Measurements from ENCODE around the gene SLC45A3. TPM values are rescaled to one million over a fixed set of nuclear protein-coding genes. Genes with fewer than 3 reads are reported as not detected.

The SLC45A3 gene
- total RNA-seq, 1 experiment from 2014 or later: 12.3 TPM

DNA sequence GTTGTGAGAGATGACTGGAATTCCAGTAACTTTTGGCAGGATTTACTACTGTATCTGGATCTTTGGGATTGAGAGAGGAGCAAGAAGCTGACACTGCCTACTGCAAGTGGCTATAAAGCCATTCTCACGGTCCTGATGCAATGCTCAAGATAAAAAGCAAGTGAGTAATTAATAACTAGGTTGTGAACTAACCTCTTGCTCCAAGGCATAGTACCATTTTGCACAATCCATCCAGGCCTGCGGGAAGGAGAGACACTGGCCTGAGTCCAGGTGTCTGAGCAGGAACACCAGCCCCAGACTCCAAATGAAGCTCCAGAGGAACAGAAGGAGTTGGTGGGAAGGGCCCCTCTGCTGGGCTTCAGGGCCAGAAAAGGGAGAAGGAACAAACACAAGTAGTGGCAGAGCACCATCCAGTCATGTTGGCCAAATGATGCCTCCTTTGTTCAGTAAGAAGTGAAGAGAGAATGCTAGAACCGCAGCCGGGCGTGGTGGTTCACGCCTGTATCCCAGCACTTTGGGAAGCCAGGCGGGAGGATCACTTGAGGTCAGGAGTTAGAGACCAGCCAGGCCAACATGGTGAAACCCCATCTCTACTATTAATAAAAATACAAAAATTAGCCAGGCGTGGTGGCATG, 9.9 kb upstream of the SLC45A3 start:
- TF ChIP-seq, protein P1, sequence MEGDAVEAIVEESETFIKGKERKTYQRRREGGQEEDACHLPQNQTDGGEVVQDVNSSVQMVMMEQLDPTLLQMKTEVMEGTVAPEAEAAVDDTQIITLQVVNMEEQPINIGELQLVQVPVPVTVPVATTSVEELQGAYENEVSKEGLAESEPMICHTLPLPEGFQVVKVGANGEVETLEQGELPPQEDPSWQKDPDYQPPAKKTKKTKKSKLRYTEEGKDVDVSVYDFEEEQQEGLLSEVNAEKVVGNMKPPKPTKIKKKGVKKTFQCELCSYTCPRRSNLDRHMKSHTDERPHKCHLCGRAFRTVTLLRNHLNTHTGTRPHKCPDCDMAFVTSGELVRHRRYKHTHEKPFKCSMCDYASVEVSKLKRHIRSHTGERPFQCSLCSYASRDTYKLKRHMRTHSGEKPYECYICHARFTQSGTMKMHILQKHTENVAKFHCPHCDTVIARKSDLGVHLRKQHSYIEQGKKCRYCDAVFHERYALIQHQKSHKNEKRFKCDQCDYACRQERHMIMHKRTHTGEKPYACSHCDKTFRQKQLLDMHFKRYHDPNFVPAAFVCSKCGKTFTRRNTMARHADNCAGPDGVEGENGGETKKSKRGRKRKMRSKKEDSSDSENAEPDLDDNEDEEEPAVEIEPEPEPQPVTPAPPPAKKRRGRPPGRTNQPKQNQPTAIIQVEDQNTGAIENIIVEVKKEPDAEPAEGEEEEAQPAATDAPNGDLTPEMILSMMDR (IDR thresholded peaks at IDR 0.05 in 2 of 3, conservative IDR thresholded peaks at IDR 0.05 in 1 of 3; ENCODE audit: borderline replicate concordance in 1 of 3, insufficient read depth in 1 of 3, low read depth in 2 of 3, low read length in 2 of 3): no peak
- TF ChIP-seq YY1 (IDR thresholded peaks at IDR 0.05; ENCODE audit: extremely low read depth, insufficient replicate concordance, low read depth, low read length) (no peak), ZNF274 (IDR thresholded peaks at IDR 0.05; ENCODE audit: low read depth, low read length) (no peak), TCF7L2 (IDR thresholded peaks at IDR 0.05; ENCODE audit: borderline replicate concordance, extremely low read depth, insufficient read depth, insufficient read length) (no peak), ZFX (IDR thresholded peaks at IDR 0.05) (no peak), EZH2phosphoT487 (IDR thresholded peaks at IDR 0.05; ENCODE audit: borderline replicate concordance) (no peak), EGR1 (IDR thresholded peaks at IDR 0.05; ENCODE audit: low read depth) (no peak), JUND (IDR thresholded peaks at IDR 0.05) (no peak), EZH2 (IDR thresholded peaks at IDR 0.05) (no peak), ELF1 (IDR thresholded peaks at IDR 0.05; ENCODE audit: borderline replicate concordance, low read depth) (no peak), POLR2AphosphoS5 (IDR thresholded peaks at IDR 0.05; ENCODE audit: low read depth, low read length) (no peak)
- TF ChIP-seq, protein P2, sequence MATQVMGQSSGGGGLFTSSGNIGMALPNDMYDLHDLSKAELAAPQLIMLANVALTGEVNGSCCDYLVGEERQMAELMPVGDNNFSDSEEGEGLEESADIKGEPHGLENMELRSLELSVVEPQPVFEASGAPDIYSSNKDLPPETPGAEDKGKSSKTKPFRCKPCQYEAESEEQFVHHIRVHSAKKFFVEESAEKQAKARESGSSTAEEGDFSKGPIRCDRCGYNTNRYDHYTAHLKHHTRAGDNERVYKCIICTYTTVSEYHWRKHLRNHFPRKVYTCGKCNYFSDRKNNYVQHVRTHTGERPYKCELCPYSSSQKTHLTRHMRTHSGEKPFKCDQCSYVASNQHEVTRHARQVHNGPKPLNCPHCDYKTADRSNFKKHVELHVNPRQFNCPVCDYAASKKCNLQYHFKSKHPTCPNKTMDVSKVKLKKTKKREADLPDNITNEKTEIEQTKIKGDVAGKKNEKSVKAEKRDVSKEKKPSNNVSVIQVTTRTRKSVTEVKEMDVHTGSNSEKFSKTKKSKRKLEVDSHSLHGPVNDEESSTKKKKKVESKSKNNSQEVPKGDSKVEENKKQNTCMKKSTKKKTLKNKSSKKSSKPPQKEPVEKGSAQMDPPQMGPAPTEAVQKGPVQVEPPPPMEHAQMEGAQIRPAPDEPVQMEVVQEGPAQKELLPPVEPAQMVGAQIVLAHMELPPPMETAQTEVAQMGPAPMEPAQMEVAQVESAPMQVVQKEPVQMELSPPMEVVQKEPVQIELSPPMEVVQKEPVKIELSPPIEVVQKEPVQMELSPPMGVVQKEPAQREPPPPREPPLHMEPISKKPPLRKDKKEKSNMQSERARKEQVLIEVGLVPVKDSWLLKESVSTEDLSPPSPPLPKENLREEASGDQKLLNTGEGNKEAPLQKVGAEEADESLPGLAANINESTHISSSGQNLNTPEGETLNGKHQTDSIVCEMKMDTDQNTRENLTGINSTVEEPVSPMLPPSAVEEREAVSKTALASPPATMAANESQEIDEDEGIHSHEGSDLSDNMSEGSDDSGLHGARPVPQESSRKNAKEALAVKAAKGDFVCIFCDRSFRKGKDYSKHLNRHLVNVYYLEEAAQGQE (IDR thresholded peaks at IDR 0.05; ENCODE audit: low read depth): no peak
- Histone ChIP-seq H3K79me2 (ENCODE audit: insufficient read depth, low read length) (no peaks in the 10 kb centered on the region), H3K4me2 (ENCODE audit: low read length) (no peak overlapping the region), H3K4me3 (replicated peaks in 1 of 2; ENCODE audit: low read depth in 1 of 2, low read length in 2 of 2) (no peak overlapping the region), H3K27ac (ENCODE audit: low read depth, low read length) (no peak overlapping the region), H3K27me3 (ENCODE audit: insufficient read depth, low read length) (no peaks in the 10 kb centered on the region), H3K9me3 (ENCODE audit: control insufficient read depth in 1 of 2, insufficient read depth in 1 of 2, low read depth in 1 of 2, low read length in 2 of 2) (no peaks in the 10 kb centered on the region), H4K20me1 (ENCODE audit: insufficient read depth) (no peaks in the 10 kb centered on the region), H3K9me2 (ENCODE audit: insufficient read depth) (no peaks in the 10 kb centered on the region), H3K9ac (ENCODE audit: low read length) (no peak overlapping the region), H3K4me1 (ENCODE audit: control insufficient read depth in 1 of 2, insufficient read depth in 2 of 2, low read length in 2 of 2) (no peaks in the 10 kb centered on the region), H3K36me3 (ENCODE audit: control insufficient read depth in 1 of 2, insufficient read depth in 2 of 2, low read length in 2 of 2) (no peaks in the 10 kb centered on the region), H2AFZ (ENCODE audit: low read depth, low read length, poor library complexity, severe bottlenecking) (no peak overlapping the region)
- BruUV-seq (replicated peaks): no TSS peak
- ChIA-PET CTCF (no interaction called here), POLR2A (no interaction called here), RAD21 (ENCODE audit: low non-redundant PET in 1 of 2, low total read pairs in 2 of 2, uncharacterized antibody in 2 of 2, unreplicated experiment in 2 of 2) (no interaction called here)
- ATAC-seq: no peak
- DNase-seq (ENCODE audit: low read depth, low spot score): no peak
- intact Hi-C loops (cut with micrococcal nuclease): no loop called here
